ENCODE measurements around the gene SLC36A3.

The SLC36A3 gene

GRCh38 chr5:151340004-151340403 is 36.4 kb upstream of the SLC36A3 start:
- no peak for DNase-seq
- ChIA-PET POLR2A (no interaction called here), CTCF (no interaction called here)
- H3K9me3 ChIP-seq (ENCODE audit: control extremely low read depth in 1 of 5, control insufficient read depth in 4 of 5, insufficient read depth in 2 of 5, low read depth in 1 of 5, low read length in 4 of 5) = no peaks in the 10 kb centered on the region
- 73% methylated on average over 3 of the region's 3 CpGs for WGBS (ENCODE audit: insufficient coverage)
- H3K4me1 ChIP-seq (ENCODE audit: control extremely low read depth in 1 of 4, control insufficient read depth in 4 of 4, insufficient read depth in 4 of 4, low read length in 3 of 4) = no peaks in the 10 kb centered on the region
- no peak overlapping the region for H3K4me3 ChIP-seq (ENCODE audit: control insufficient read depth in 1 of 7, extremely low read depth in 1 of 7, insufficient read depth in 4 of 7, low read depth in 2 of 7, low read length in 6 of 7)
- H3K36me3 ChIP-seq (ENCODE audit: control insufficient read depth in 4 of 4, insufficient read depth in 4 of 4, low read length in 3 of 4) = no peaks in the 10 kb centered on the region
- no peak overlapping the region for H3K27ac ChIP-seq (ENCODE audit: insufficient read depth in 1 of 2, low read depth in 1 of 2, low read length in 2 of 2, poor library complexity in 1 of 2, severe bottlenecking in 2 of 2)
- peaks cover 4 to 43% (median 13%) of the 10 kb centered on the region in 5 experiments for H3K27me3 ChIP-seq (replicated peaks in 2 of 5; ENCODE audit: control insufficient read depth in 4 of 5, insufficient read depth in 5 of 5, low read length in 4 of 5)

GRCh38 chr5:151338734-151339133 is 35.2 kb upstream of the SLC36A3 start:
- 92% methylated on average over 2 of the region's 4 CpGs for WGBS (ENCODE audit: insufficient coverage)
- no peak for DNase-seq
- no peak overlapping the region for H3K4me3 ChIP-seq (ENCODE audit: control insufficient read depth in 1 of 7, extremely low read depth in 1 of 7, insufficient read depth in 4 of 7, low read depth in 2 of 7, low read length in 6 of 7)
- no peaks in the 10 kb centered on the region for H3K4me1 ChIP-seq (ENCODE audit: control extremely low read depth in 1 of 4, control insufficient read depth in 4 of 4, insufficient read depth in 4 of 4, low read length in 3 of 4)
- H3K27me3 ChIP-seq (replicated peaks in 2 of 5; ENCODE audit: control insufficient read depth in 4 of 5, insufficient read depth in 5 of 5, low read length in 4 of 5) = peaks cover 2 to 30% (median 9%) of the 10 kb centered on the region in 5 experiments
- no peak overlapping the region for H3K27ac ChIP-seq (ENCODE audit: insufficient read depth in 1 of 2, low read depth in 1 of 2, low read length in 2 of 2, poor library complexity in 1 of 2, severe bottlenecking in 2 of 2)
- no peaks in the 10 kb centered on the region for H3K9me3 ChIP-seq (ENCODE audit: control extremely low read depth in 1 of 5, control insufficient read depth in 4 of 5, insufficient read depth in 2 of 5, low read depth in 1 of 5, low read length in 4 of 5)
- CTCF ChIA-PET = no interaction called here
- H3K36me3 ChIP-seq (ENCODE audit: control insufficient read depth in 4 of 4, insufficient read depth in 4 of 4, low read length in 3 of 4) = no peaks in the 10 kb centered on the region
- POLR2A ChIA-PET = no interaction called here

- H3K36me3 ChIP-seq (ENCODE audit: control insufficient read depth in 4 of 4, insufficient read depth in 4 of 4, low read length in 3 of 4) = no peaks in the 10 kb centered on the region
- peaks cover 0 to 6% (median 2%) of the 10 kb centered on the region in 4 experiments for H3K4me1 ChIP-seq (ENCODE audit: control extremely low read depth in 1 of 4, control insufficient read depth in 4 of 4, insufficient read depth in 4 of 4, low read length in 3 of 4)
- no peak overlapping the region for H3K27ac ChIP-seq (ENCODE audit: insufficient read depth in 1 of 2, low read depth in 1 of 2, low read length in 2 of 2, poor library complexity in 1 of 2, severe bottlenecking in 2 of 2)
- WGBS (ENCODE audit: insufficient coverage) = 100% methylated on average over 1 of the region's 2 CpGs
- no peak for DNase-seq
- H3K27me3 ChIP-seq (replicated peaks in 2 of 5; ENCODE audit: control insufficient read depth in 4 of 5, insufficient read depth in 5 of 5, low read length in 4 of 5) = peaks cover 0 to 2% (median 0%) of the 10 kb centered on the region in 5 experiments
- POLR2A ChIA-PET = no interaction called here
- CTCF ChIA-PET = no interaction called here
- H3K4me3 ChIP-seq (ENCODE audit: control insufficient read depth in 1 of 7, extremely low read depth in 1 of 7, insufficient read depth in 4 of 7, low read depth in 2 of 7, low read length in 6 of 7) = no peak overlapping the region
- peaks cover 0 to 1% (median 0%) of the 10 kb centered on the region in 5 experiments for H3K9me3 ChIP-seq (ENCODE audit: control extremely low read depth in 1 of 5, control insufficient read depth in 4 of 5, insufficient read depth in 2 of 5, low read depth in 1 of 5, low read length in 4 of 5)
These were observed 29.3 kb upstream of the SLC36A3 start for GRCh38 chr5:151332857-151333256.

GRCh38 chr5:151328734-151329133 is 25.2 kb upstream of the SLC36A3 start:
- Histone ChIP-seq H3K27me3 (replicated peaks in 2 of 5; ENCODE audit: control insufficient read depth in 4 of 5, insufficient read depth in 5 of 5, low read length in 4 of 5) (no peaks in the 10 kb centered on the region), H3K9me3 (ENCODE audit: control extremely low read depth in 1 of 5, control insufficient read depth in 4 of 5, insufficient read depth in 2 of 5, low read depth in 1 of 5, low read length in 4 of 5) (peaks cover 0 to 1% (median 0%) of the 10 kb centered on the region in 5 experiments), H3K36me3 (ENCODE audit: control insufficient read depth in 4 of 4, insufficient read depth in 4 of 4, low read length in 3 of 4) (no peaks in the 10 kb centered on the region), H3K4me3 (ENCODE audit: control insufficient read depth in 1 of 7, extremely low read depth in 1 of 7, insufficient read depth in 4 of 7, low read depth in 2 of 7, low read length in 6 of 7) (no peak overlapping the region), H3K4me1 (ENCODE audit: control extremely low read depth in 1 of 4, control insufficient read depth in 4 of 4, insufficient read depth in 4 of 4, low read length in 3 of 4) (peaks cover 0 to 6% (median 2%) of the 10 kb centered on the region in 4 experiments), H3K27ac (ENCODE audit: insufficient read depth in 1 of 2, low read depth in 1 of 2, low read length in 2 of 2, poor library complexity in 1 of 2, severe bottlenecking in 2 of 2) (no peak overlapping the region)
- 100% methylated on average over 3 of the region's 4 CpGs for WGBS (ENCODE audit: insufficient coverage)
- no peak for DNase-seq
- ChIA-PET CTCF (no interaction called here), POLR2A (no interaction called here)

DNA sequence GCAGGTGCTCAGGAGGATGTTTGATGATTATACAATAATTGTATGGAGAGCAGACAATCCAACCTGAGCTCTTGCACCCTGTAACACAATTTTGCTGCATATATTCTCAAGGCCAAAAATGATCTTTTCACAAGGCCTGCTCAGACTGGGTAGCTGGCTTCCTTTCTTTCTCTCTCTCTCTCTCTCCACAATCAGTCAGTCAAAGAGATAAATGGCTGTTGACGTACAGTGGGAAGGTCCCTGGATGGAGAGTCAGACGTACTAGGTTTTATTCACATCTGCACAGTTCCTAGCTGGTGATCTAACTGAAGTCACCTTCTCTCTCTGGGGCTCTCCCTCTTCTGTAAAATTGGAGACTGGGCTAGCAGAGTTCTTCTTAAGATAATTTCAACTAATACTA is 24.0 kb upstream of the SLC36A3 start:
- WGBS (ENCODE audit: insufficient coverage) = no CpG with 5 or more reads among the region's 2 CpGs
- POLR2A ChIA-PET = no interaction called here

GRCh38 chr5:151326266-151326665 is 22.7 kb upstream of the SLC36A3 start:
- ChIA-PET POLR2A (no interaction called here), CTCF (interaction anchor here (0.9 kb wide), 1 partner anchor 10 kb away, joined by 3 read pairs; no protein-coding TSS in a partner anchor)
- H3K36me3 ChIP-seq (ENCODE audit: control insufficient read depth in 4 of 4, insufficient read depth in 4 of 4, low read length in 3 of 4) = no peaks in the 10 kb centered on the region
- no peak overlapping the region for H3K4me3 ChIP-seq (ENCODE audit: control insufficient read depth in 1 of 7, extremely low read depth in 1 of 7, insufficient read depth in 4 of 7, low read depth in 2 of 7, low read length in 6 of 7)
- DNase-seq = no peak
- WGBS (ENCODE audit: insufficient coverage) = 100% methylated on average over 2 of the region's 3 CpGs
- H3K27me3 ChIP-seq (replicated peaks in 2 of 5; ENCODE audit: control insufficient read depth in 4 of 5, insufficient read depth in 5 of 5, low read length in 4 of 5) = peaks cover 0 to 2% (median 0%) of the 10 kb centered on the region in 5 experiments
- peaks cover 0 to 1% (median 0%) of the 10 kb centered on the region in 5 experiments for H3K9me3 ChIP-seq (ENCODE audit: control extremely low read depth in 1 of 5, control insufficient read depth in 4 of 5, insufficient read depth in 2 of 5, low read depth in 1 of 5, low read length in 4 of 5)
- no peak overlapping the region for H3K27ac ChIP-seq (ENCODE audit: insufficient read depth in 1 of 2, low read depth in 1 of 2, low read length in 2 of 2, poor library complexity in 1 of 2, severe bottlenecking in 2 of 2)
- peaks cover 0 to 6% (median 2%) of the 10 kb centered on the region in 4 experiments for H3K4me1 ChIP-seq (ENCODE audit: control extremely low read depth in 1 of 4, control insufficient read depth in 4 of 4, insufficient read depth in 4 of 4, low read length in 3 of 4)

More for the DNA sequence above, 24.0 kb upstream of the SLC36A3 start:
- CTCF ChIA-PET = no interaction called here
- Histone ChIP-seq H3K9me3 (ENCODE audit: control extremely low read depth in 1 of 5, control insufficient read depth in 4 of 5, insufficient read depth in 2 of 5, low read depth in 1 of 5, low read length in 4 of 5) (peaks cover 0 to 1% (median 0%) of the 10 kb centered on the region in 5 experiments), H3K27ac (ENCODE audit: insufficient read depth in 1 of 2, low read depth in 1 of 2, low read length in 2 of 2, poor library complexity in 1 of 2, severe bottlenecking in 2 of 2) (no peak overlapping the region), H3K36me3 (ENCODE audit: control insufficient read depth in 4 of 4, insufficient read depth in 4 of 4, low read length in 3 of 4) (no peaks in the 10 kb centered on the region), H3K27me3 (replicated peaks in 2 of 5; ENCODE audit: control insufficient read depth in 4 of 5, insufficient read depth in 5 of 5, low read length in 4 of 5) (no peaks in the 10 kb centered on the region), H3K4me1 (ENCODE audit: control extremely low read depth in 1 of 4, control insufficient read depth in 4 of 4, insufficient read depth in 4 of 4, low read length in 3 of 4) (peaks cover 0 to 6% (median 2%) of the 10 kb centered on the region in 4 experiments), H3K4me3 (ENCODE audit: control insufficient read depth in 1 of 7, extremely low read depth in 1 of 7, insufficient read depth in 4 of 7, low read depth in 2 of 7, low read length in 6 of 7) (no peak overlapping the region)
- DNase-seq = no peak

- H3K27me3 ChIP-seq (replicated peaks in 2 of 5; ENCODE audit: control insufficient read depth in 4 of 5, insufficient read depth in 5 of 5, low read length in 4 of 5) = peaks cover 0 to 2% (median 0%) of the 10 kb centered on the region in 5 experiments
- 100% methylated on average over 1 of the region's 4 CpGs for WGBS (ENCODE audit: insufficient coverage)
- no peaks in the 10 kb centered on the region for H3K36me3 ChIP-seq (ENCODE audit: control insufficient read depth in 4 of 4, insufficient read depth in 4 of 4, low read length in 3 of 4)
- H3K4me1 ChIP-seq (ENCODE audit: control extremely low read depth in 1 of 4, control insufficient read depth in 4 of 4, insufficient read depth in 4 of 4, low read length in 3 of 4) = no peaks in the 10 kb centered on the region
- H3K4me3 ChIP-seq (ENCODE audit: control insufficient read depth in 1 of 7, extremely low read depth in 1 of 7, insufficient read depth in 4 of 7, low read depth in 2 of 7, low read length in 6 of 7) = no peak overlapping the region
- H3K27ac ChIP-seq (ENCODE audit: insufficient read depth in 1 of 2, low read depth in 1 of 2, low read length in 2 of 2, poor library complexity in 1 of 2, severe bottlenecking in 2 of 2) = no peak overlapping the region
- no peaks in the 10 kb centered on the region for H3K9me3 ChIP-seq (ENCODE audit: control extremely low read depth in 1 of 5, control insufficient read depth in 4 of 5, insufficient read depth in 2 of 5, low read depth in 1 of 5, low read length in 4 of 5)
- POLR2A ChIA-PET = no interaction called here
- DNase-seq = no peak
- CTCF ChIA-PET = no interaction called here
These were observed 16.9 kb upstream of the SLC36A3 start for GRCh38 chr5:151320481-151320880.

All from common myeloid progenitor, CD34-positive (primary cell).